B cell (primary cell): ENCODE results near the gene PRKCA.

Experiments used
- EZH2 ChIP-seq: IDR thresholded peaks from 2 replicates; pipeline ENCODE4 v1.6.1; 2012; ENCODE audit warnings: borderline replicate concordance, low read depth, mild to moderate bottlenecking, moderate library complexity, low read length; ENCODE audit not compliant: insufficient read depth, poor library complexity, severe bottlenecking
- TF ChIP-seq, protein P1 (sequence below): fragments of 200-600 bp; IDR thresholded peaks from one replicate; pipeline ENCODE4 v1.8.0; 2022; ENCODE audit warnings: antibody characterized with exemption, mild to moderate bottlenecking

DNA sequence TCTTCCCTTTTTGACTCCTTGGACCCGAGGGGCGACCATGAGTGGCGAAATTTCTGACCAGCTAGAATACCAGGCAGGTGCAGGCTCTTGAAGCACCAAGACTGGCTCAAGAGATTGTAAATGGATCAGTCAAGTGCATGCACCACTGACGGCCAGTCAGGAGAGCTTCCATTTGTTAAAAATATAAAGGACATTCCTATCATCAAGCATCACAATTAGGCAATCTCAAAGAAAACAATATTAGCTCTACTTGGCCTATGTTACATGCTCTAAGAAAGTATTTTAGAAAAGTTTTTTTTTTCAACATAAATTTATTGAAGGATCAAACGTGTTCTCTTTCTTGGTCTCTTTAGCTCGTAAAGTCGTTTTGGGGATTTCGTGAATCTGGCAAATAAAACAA is 1.5 kb upstream of the PRKCA start:
- TF ChIP-seq, protein P1, sequence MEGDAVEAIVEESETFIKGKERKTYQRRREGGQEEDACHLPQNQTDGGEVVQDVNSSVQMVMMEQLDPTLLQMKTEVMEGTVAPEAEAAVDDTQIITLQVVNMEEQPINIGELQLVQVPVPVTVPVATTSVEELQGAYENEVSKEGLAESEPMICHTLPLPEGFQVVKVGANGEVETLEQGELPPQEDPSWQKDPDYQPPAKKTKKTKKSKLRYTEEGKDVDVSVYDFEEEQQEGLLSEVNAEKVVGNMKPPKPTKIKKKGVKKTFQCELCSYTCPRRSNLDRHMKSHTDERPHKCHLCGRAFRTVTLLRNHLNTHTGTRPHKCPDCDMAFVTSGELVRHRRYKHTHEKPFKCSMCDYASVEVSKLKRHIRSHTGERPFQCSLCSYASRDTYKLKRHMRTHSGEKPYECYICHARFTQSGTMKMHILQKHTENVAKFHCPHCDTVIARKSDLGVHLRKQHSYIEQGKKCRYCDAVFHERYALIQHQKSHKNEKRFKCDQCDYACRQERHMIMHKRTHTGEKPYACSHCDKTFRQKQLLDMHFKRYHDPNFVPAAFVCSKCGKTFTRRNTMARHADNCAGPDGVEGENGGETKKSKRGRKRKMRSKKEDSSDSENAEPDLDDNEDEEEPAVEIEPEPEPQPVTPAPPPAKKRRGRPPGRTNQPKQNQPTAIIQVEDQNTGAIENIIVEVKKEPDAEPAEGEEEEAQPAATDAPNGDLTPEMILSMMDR: no peak
- no peak for TF ChIP-seq EZH2
